GM23338 (cell line): ENCODE measurements around the gene DRAXIN. TPM values are rescaled to one million over a fixed set of nuclear protein-coding genes. Genes with fewer than 3 reads are reported as not detected.

Source experiments
- ATAC-seq: fragments of 200-7000 bp; cut with Tn5 transposase; 3 replicates; pipeline ENCODE4 v1.9.1; 2020
- DNase-seq: peaks from one replicate; pipeline ENCODE4 v3.0.0-alpha.2; 2015; ENCODE audit warnings: low spot score
- H2AFZ ChIP-seq: fragments of 200-600 bp; sonication (generic); 2 replicates; pipeline ENCODE4 v1.8.0; 2016; ENCODE audit warnings: antibody characterized with exemption, mild to moderate bottlenecking, moderate library complexity
- H3F3A ChIP-seq: fragments of 200-600 bp; sonication (generic); replicated peaks from 2 replicates; pipeline ENCODE4 v1.8.0; 2017; ENCODE audit warnings: antibody characterized with exemption, mixed run types, low read depth
- H3K27ac ChIP-seq: fragments of 200-600 bp; sonication (generic); 2 replicates; pipeline ENCODE4 v1.6.1; 2016; ENCODE audit warnings: low read depth
- H3K27me3 ChIP-seq: fragments of 200-600 bp; sonication (generic); 2 replicates; pipeline ENCODE4 v1.8.0; 2016; ENCODE audit warnings: mild to moderate bottlenecking, mixed run types, moderate library complexity; ENCODE audit not compliant: insufficient read depth
- H3K36me3 ChIP-seq: fragments of 200-600 bp; sonication (generic); 2 replicates; pipeline ENCODE4 v1.8.0; 2016; ENCODE audit warnings: mild to moderate bottlenecking; ENCODE audit not compliant: insufficient read depth
- H3K4me1 ChIP-seq: fragments of 200-600 bp; sonication (generic); 2 replicates; pipeline ENCODE4 v1.8.0; 2016; ENCODE audit warnings: mild to moderate bottlenecking, moderate library complexity; ENCODE audit not compliant: insufficient read depth
- H3K4me2 ChIP-seq: fragments of 200-600 bp; sonication (generic); 2 replicates; pipeline ENCODE4 v1.7.1; 2017; ENCODE audit warnings: mixed run types
- H3K4me3 ChIP-seq: fragments of 200-600 bp; sonication (generic); 2 replicates; pipeline ENCODE4 v1.6.1; 2016; ENCODE audit warnings: mixed run types
- H3K79me2 ChIP-seq: fragments of 200-600 bp; sonication (generic); replicated peaks from 2 replicates; pipeline ENCODE4 v1.8.0; 2017; ENCODE audit warnings: mild to moderate bottlenecking; ENCODE audit not compliant: insufficient read depth
- H3K9me2 ChIP-seq: fragments of 200-600 bp; sonication (generic); 2 replicates; pipeline ENCODE4 v1.8.0; 2017; ENCODE audit not compliant: insufficient read depth
- H4K20me1 ChIP-seq: fragments of 200-600 bp; sonication (generic); replicated peaks from 2 replicates; pipeline ENCODE4 v1.8.0; 2017; ENCODE audit warnings: mild to moderate bottlenecking; ENCODE audit not compliant: insufficient read depth
- H3K27ac Mint-ChIP-seq: 2 replicates; pipeline ENCODE4 v1.8.0; 2020; ENCODE audit warnings: inconsistent platforms, mild to moderate bottlenecking, moderate library complexity, mixed read lengths
- H3K27me3 Mint-ChIP-seq: 3 replicates; pipeline ENCODE4 v1.8.0; 2022; ENCODE audit warnings: low read depth, mild to moderate bottlenecking, moderate library complexity, mixed read lengths, inconsistent platforms; ENCODE audit not compliant: insufficient read depth, poor library complexity
- H3K36me3 Mint-ChIP-seq: 3 replicates; pipeline ENCODE4 v1.8.0; 2021; ENCODE audit warnings: low read depth, mild to moderate bottlenecking, inconsistent platforms, moderate library complexity, mixed read lengths
- H3K4me1 Mint-ChIP-seq: 3 replicates; pipeline ENCODE4 v1.8.0; 2020; ENCODE audit warnings: mild to moderate bottlenecking, inconsistent platforms, mixed read lengths
- H3K4me3 Mint-ChIP-seq: 3 replicates; pipeline ENCODE4 v1.8.0; 2021; ENCODE audit warnings: moderate library complexity, mild to moderate bottlenecking, inconsistent platforms, mixed read lengths
- H3K9me3 Mint-ChIP-seq: 3 replicates; pipeline ENCODE4 v1.8.0; 2020; ENCODE audit warnings: moderate library complexity, mild to moderate bottlenecking, inconsistent platforms, mixed read lengths
- EZH2phosphoT487 ChIP-seq: fragments of 200-600 bp; sonication (generic); IDR thresholded peaks from one replicate; pipeline ENCODE4 v1.8.1; 2018; ENCODE audit warnings: antibody characterized with exemption; ENCODE audit not compliant: unreplicated experiment
- ZNF114 ChIP-seq: fragments of 250-450 bp; sonication (Bioruptor Pico); IDR thresholded peaks from 2 replicates; pipeline ENCODE4 v1.5.0; 2020; ENCODE audit warnings: mild to moderate bottlenecking, moderate library complexity
- polyA plus RNA-seq: library from polyadenylated mRNA; unstranded; fragments of >200 nt; fragmentation: Nextera tagmentation; extraction: Ambion mirVana; gene quantifications from 2 replicates; pipeline ENCODE4 v1.2.1, GENCODE V29; 2016
- total RNA-seq: library from RNA; depleted of rRNA; stranded (reverse); fragments of >200 nt; shearing (Covaris generic); gene quantifications from 2 replicates; pipeline ENCODE4 v1.2.3, GENCODE V29; 2014
- TF ChIP-seq, protein P1 (sequence below): fragments of 250-450 bp; sonication (Bioruptor Pico); IDR thresholded peaks from 2 replicates; pipeline ENCODE4 v1.5.0; 2020; ENCODE audit warnings: mild to moderate bottlenecking, moderate library complexity
- TF ChIP-seq, protein P2 (sequence below), 2 experiments: fragments of 200-600 bp in 1 of 2; sonication (generic) in 1 of 2; conservative IDR thresholded peaks; 2 replicates each; pipeline versions ENCODE4 v1.5.1 to v1.6.1; 2016 to 2017; ENCODE audit warnings: antibody characterized with exemption in 2 of 2, low read depth in 2 of 2, mild to moderate bottlenecking in 2 of 2, moderate library complexity in 1 of 2
- TF ChIP-seq, protein P3 (sequence below): IDR thresholded peaks from one replicate; pipeline ENCODE4 v1.6.1; 2018; ENCODE audit warnings: antibody characterized with exemption; ENCODE audit not compliant: unreplicated experiment

DRAXIN gene
- total and polyA plus RNA-seq, 2 experiments from 2014 or later, result 7.6 to 23.0 TPM

DNA sequence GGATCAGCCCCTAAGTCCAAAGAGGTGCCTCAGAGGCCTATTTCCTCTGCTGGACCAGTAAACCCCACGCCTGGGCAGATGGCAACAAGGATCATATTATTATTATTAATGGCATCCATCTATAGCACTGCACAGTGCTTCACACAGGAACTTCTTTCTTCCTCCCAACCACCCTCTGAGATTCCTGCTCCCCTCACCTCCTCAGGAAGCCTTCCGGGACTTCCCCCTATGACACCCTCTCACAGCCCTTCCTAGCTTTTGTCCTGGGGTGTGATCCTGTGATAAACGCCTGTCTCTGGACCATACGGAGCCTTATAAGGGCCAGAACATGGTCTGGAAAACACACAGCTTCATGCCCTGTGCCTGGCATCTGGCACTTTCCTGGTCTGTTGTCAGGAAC, 40.5 kb upstream of the DRAXIN start:
- no peak overlapping the region for H3K27ac ChIP-seq
- no peaks in the 10 kb centered on the region for H3K9me2 ChIP-seq
- no peak overlapping the region for H2AFZ ChIP-seq
- TF ChIP-seq, protein P1, sequence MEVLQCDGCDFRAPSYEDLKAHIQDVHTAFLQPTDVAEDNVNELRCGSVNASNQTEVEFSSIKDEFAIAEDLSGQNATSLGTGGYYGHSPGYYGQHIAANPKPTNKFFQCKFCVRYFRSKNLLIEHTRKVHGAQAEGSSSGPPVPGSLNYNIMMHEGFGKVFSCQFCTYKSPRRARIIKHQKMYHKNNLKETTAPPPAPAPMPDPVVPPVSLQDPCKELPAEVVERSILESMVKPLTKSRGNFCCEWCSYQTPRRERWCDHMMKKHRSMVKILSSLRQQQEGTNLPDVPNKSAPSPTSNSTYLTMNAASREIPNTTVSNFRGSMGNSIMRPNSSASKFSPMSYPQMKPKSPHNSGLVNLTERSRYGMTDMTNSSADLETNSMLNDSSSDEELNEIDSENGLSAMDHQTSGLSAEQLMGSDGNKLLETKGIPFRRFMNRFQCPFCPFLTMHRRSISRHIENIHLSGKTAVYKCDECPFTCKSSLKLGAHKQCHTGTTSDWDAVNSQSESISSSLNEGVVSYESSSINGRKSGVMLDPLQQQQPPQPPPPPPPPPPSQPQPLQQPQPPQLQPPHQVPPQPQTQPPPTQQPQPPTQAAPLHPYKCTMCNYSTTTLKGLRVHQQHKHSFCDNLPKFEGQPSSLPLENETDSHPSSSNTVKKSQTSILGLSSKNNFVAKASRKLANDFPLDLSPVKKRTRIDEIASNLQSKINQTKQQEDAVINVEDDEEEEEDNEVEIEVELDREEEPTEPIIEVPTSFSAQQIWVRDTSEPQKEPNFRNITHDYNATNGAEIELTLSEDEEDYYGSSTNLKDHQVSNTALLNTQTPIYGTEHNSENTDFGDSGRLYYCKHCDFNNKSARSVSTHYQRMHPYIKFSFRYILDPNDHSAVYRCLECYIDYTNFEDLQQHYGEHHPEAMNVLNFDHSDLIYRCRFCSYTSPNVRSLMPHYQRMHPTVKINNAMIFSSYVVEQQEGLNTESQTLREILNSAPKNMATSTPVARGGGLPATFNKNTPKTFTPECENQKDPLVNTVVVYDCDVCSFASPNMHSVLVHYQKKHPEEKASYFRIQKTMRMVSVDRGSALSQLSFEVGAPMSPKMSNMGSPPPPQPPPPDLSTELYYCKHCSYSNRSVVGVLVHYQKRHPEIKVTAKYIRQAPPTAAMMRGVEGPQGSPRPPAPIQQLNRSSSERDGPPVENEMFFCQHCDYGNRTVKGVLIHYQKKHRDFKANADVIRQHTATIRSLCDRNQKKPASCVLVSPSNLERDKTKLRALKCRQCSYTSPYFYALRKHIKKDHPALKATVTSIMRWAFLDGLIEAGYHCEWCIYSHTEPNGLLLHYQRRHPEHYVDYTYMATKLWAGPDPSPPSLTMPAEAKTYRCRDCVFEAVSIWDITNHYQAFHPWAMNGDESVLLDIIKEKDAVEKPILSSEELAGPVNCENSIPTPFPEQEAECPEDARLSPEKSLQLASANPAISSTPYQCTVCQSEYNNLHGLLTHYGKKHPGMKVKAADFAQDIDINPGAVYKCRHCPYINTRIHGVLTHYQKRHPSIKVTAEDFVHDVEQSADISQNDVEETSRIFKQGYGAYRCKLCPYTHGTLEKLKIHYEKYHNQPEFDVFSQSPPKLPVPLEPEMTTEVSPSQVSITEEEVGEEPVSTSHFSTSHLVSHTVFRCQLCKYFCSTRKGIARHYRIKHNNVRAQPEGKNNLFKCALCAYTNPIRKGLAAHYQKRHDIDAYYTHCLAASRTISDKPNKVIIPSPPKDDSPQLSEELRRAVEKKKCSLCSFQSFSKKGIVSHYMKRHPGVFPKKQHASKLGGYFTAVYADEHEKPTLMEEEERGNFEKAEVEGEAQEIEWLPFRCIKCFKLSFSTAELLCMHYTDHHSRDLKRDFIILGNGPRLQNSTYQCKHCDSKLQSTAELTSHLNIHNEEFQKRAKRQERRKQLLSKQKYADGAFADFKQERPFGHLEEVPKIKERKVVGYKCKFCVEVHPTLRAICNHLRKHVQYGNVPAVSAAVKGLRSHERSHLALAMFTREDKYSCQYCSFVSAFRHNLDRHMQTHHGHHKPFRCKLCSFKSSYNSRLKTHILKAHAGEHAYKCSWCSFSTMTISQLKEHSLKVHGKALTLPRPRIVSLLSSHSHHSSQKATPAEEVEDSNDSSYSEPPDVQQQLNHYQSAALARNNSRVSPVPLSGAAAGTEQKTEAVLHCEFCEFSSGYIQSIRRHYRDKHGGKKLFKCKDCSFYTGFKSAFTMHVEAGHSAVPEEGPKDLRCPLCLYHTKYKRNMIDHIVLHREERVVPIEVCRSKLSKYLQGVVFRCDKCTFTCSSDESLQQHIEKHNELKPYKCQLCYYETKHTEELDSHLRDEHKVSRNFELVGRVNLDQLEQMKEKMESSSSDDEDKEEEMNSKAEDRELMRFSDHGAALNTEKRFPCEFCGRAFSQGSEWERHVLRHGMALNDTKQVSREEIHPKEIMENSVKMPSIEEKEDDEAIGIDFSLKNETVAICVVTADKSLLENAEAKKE (CRISPR knock-in tag), result no peak
- TF ChIP-seq ZNF114 (CRISPR knock-in tag) (no peak), EZH2phosphoT487 (no peak)
- TF ChIP-seq, protein P2, sequence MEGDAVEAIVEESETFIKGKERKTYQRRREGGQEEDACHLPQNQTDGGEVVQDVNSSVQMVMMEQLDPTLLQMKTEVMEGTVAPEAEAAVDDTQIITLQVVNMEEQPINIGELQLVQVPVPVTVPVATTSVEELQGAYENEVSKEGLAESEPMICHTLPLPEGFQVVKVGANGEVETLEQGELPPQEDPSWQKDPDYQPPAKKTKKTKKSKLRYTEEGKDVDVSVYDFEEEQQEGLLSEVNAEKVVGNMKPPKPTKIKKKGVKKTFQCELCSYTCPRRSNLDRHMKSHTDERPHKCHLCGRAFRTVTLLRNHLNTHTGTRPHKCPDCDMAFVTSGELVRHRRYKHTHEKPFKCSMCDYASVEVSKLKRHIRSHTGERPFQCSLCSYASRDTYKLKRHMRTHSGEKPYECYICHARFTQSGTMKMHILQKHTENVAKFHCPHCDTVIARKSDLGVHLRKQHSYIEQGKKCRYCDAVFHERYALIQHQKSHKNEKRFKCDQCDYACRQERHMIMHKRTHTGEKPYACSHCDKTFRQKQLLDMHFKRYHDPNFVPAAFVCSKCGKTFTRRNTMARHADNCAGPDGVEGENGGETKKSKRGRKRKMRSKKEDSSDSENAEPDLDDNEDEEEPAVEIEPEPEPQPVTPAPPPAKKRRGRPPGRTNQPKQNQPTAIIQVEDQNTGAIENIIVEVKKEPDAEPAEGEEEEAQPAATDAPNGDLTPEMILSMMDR (conservative IDR thresholded peaks at IDR 0.05; ENCODE audit: low read depth in 2 of 2), result no peak
- TF ChIP-seq, protein P3, sequence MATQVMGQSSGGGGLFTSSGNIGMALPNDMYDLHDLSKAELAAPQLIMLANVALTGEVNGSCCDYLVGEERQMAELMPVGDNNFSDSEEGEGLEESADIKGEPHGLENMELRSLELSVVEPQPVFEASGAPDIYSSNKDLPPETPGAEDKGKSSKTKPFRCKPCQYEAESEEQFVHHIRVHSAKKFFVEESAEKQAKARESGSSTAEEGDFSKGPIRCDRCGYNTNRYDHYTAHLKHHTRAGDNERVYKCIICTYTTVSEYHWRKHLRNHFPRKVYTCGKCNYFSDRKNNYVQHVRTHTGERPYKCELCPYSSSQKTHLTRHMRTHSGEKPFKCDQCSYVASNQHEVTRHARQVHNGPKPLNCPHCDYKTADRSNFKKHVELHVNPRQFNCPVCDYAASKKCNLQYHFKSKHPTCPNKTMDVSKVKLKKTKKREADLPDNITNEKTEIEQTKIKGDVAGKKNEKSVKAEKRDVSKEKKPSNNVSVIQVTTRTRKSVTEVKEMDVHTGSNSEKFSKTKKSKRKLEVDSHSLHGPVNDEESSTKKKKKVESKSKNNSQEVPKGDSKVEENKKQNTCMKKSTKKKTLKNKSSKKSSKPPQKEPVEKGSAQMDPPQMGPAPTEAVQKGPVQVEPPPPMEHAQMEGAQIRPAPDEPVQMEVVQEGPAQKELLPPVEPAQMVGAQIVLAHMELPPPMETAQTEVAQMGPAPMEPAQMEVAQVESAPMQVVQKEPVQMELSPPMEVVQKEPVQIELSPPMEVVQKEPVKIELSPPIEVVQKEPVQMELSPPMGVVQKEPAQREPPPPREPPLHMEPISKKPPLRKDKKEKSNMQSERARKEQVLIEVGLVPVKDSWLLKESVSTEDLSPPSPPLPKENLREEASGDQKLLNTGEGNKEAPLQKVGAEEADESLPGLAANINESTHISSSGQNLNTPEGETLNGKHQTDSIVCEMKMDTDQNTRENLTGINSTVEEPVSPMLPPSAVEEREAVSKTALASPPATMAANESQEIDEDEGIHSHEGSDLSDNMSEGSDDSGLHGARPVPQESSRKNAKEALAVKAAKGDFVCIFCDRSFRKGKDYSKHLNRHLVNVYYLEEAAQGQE, result no peak
- peaks cover 3% of the 10 kb centered on the region; the same call in 2 of the 3 replicates for H3K36me3 Mint-ChIP-seq
- H3K9me3 Mint-ChIP-seq, result no peaks in the 10 kb centered on the region; the same call in 2 of the 3 replicates
- peak overlapping the region; percentile 76 for H3K4me2 ChIP-seq
- H3K27me3 ChIP-seq, result no peaks in the 10 kb centered on the region
- peaks cover 28% of the 10 kb centered on the region for H3K27me3 Mint-ChIP-seq
- H4K20me1 ChIP-seq, result peaks cover 6% of the 10 kb centered on the region; the same call in 1 of the 2 replicates
- no peaks in the 10 kb centered on the region for H3K36me3 ChIP-seq
- peak overlapping the region; percentile 63 for H3K4me3 Mint-ChIP-seq
- DNase-seq, result no peak
- H3K4me1 Mint-ChIP-seq, result peaks cover 44% of the 10 kb centered on the region
- ATAC-seq, result no peak
- no peak overlapping the region for H3K27ac Mint-ChIP-seq
- H3K4me3 ChIP-seq, result peak overlapping the region; percentile 43
- H3K4me1 ChIP-seq, result peaks cover 37% of the 10 kb centered on the region
- H3K79me2 ChIP-seq, result peaks cover 20% of the 10 kb centered on the region
- H3F3A ChIP-seq, result peaks cover 21% of the 10 kb centered on the region
